ENCODE measurements around the gene FAM20C.

DNA sequence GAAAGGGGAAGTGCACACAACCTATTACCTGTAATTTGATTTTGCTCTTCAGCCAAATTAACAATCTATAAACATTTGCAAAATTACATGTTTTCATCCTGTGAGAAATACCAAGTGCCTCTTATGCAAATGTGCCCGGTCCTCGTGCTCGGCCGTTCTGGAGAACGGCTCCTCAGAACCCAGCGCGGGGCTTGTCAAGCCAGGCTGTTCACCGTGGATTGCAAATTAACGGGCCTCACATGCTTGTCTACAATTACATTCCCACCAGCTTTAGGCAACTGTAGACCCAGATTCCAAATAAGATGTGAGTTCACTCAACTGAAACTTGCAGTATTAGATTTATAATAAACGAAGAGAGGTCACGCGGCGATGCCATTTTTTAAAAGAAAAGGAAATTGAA is 106.4 kb downstream of the FAM20C start:
- TF ChIP-seq, protein P1, sequence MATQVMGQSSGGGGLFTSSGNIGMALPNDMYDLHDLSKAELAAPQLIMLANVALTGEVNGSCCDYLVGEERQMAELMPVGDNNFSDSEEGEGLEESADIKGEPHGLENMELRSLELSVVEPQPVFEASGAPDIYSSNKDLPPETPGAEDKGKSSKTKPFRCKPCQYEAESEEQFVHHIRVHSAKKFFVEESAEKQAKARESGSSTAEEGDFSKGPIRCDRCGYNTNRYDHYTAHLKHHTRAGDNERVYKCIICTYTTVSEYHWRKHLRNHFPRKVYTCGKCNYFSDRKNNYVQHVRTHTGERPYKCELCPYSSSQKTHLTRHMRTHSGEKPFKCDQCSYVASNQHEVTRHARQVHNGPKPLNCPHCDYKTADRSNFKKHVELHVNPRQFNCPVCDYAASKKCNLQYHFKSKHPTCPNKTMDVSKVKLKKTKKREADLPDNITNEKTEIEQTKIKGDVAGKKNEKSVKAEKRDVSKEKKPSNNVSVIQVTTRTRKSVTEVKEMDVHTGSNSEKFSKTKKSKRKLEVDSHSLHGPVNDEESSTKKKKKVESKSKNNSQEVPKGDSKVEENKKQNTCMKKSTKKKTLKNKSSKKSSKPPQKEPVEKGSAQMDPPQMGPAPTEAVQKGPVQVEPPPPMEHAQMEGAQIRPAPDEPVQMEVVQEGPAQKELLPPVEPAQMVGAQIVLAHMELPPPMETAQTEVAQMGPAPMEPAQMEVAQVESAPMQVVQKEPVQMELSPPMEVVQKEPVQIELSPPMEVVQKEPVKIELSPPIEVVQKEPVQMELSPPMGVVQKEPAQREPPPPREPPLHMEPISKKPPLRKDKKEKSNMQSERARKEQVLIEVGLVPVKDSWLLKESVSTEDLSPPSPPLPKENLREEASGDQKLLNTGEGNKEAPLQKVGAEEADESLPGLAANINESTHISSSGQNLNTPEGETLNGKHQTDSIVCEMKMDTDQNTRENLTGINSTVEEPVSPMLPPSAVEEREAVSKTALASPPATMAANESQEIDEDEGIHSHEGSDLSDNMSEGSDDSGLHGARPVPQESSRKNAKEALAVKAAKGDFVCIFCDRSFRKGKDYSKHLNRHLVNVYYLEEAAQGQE (IDR thresholded peaks at IDR 0.05; ENCODE audit: insufficient replicate concordance, low read depth), result no peak
- TF ChIP-seq, protein P2, sequence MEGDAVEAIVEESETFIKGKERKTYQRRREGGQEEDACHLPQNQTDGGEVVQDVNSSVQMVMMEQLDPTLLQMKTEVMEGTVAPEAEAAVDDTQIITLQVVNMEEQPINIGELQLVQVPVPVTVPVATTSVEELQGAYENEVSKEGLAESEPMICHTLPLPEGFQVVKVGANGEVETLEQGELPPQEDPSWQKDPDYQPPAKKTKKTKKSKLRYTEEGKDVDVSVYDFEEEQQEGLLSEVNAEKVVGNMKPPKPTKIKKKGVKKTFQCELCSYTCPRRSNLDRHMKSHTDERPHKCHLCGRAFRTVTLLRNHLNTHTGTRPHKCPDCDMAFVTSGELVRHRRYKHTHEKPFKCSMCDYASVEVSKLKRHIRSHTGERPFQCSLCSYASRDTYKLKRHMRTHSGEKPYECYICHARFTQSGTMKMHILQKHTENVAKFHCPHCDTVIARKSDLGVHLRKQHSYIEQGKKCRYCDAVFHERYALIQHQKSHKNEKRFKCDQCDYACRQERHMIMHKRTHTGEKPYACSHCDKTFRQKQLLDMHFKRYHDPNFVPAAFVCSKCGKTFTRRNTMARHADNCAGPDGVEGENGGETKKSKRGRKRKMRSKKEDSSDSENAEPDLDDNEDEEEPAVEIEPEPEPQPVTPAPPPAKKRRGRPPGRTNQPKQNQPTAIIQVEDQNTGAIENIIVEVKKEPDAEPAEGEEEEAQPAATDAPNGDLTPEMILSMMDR (IDR thresholded peaks at IDR 0.05; ENCODE audit: insufficient read depth, low read length), result no peak

Data from HL-60 (cell line).